IPS-20b (cell line): ENCODE data around the gene MT1E.
"Not testable (repeated sequence)": the region's sequence is repeated elsewhere in the genome, so short reads cannot be mapped to it uniquely, and the experiment has no call there.

Experiments
- H3K27ac ChIP-seq: one replicate; pipeline ENCODE4 v1.5.1; 2013; ENCODE audit warnings: low read length
- H3K27me3 ChIP-seq: 2 replicates; pipeline ENCODE4 v1.6.1; 2013; ENCODE audit warnings: mild to moderate bottlenecking, low read length, inconsistent platforms; ENCODE audit not compliant: insufficient read depth
- H3K36me3 ChIP-seq: 2 replicates; pipeline ENCODE4 v1.6.1; 2013; ENCODE audit warnings: low read depth, mild to moderate bottlenecking, inconsistent platforms, low read length, moderate library complexity; ENCODE audit not compliant: insufficient read depth
- H3K4me1 ChIP-seq: 2 replicates; pipeline ENCODE4 v1.6.1; 2013; ENCODE audit warnings: mild to moderate bottlenecking, control low read depth, inconsistent platforms, low read length, moderate library complexity; ENCODE audit not compliant: insufficient read depth
- H3K4me3 ChIP-seq: 2 replicates; pipeline ENCODE4 v1.5.1; 2013; ENCODE audit warnings: mild to moderate bottlenecking, low read length, inconsistent platforms
- H3K9ac ChIP-seq: 2 replicates; pipeline ENCODE4 v1.6.1; 2013; ENCODE audit warnings: low read depth, mild to moderate bottlenecking, inconsistent platforms, low read length, moderate library complexity
- H3K9me3 ChIP-seq: 2 replicates; pipeline ENCODE4 v1.6.1; 2013; ENCODE audit warnings: mild to moderate bottlenecking, low read depth, low read length, inconsistent platforms; ENCODE audit not compliant: insufficient read depth

MT1E gene

DNA sequence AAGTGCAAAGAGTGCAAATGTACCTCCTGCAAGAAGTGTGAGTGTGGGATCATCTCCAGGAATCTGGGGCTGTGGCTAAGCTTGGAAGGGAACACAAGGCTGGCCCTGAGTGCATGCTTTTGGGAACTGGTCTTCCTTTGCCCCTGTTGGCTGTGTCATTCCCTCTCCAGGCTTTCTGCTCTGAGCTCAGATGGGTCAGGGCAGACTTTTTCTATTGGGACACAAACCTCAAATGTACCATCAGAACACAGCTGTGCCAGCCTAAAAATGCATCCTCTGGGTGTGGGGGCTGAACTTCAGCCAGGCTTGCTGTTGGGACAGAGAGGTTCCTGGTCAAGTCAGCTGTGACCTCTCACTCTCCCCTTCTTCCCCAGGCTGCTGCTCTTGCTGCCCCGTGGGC is 27.0 kb downstream of the MT1E start:
- H3K9ac ChIP-seq: no peak overlapping the region
- peaks cover 90% of the 10 kb centered on the region for H3K27me3 ChIP-seq
- no peaks in the 10 kb centered on the region for H3K9me3 ChIP-seq
- H3K4me3 ChIP-seq: no peak overlapping the region
- H3K27ac ChIP-seq: no peak overlapping the region
- no peaks in the 10 kb centered on the region for H3K4me1 ChIP-seq
- H3K36me3 ChIP-seq: no peaks in the 10 kb centered on the region

DNA sequence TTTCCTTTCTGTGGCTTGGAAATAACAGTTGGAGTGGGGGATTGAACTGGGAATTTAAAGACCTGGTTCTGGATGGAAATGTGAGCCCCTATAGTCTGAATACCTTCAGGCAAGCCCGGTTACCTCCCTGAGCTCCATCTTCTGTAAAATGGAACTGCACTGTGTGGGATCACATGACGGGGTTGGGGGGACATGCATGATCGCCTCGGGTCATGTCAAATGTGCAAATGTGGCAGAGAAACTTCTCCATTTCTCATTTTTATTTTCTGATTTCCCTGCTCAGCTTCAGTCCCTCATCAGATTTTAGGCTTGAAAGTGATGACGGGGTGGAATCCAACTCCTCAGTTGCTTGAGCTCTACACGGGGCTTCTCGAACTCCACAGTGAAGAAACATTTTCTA is 27.6 kb downstream of the MT1E start:
- Histone ChIP-seq H3K4me1 (no peaks in the 10 kb centered on the region), H3K4me3 (no peak overlapping the region), H3K9me3 (no peaks in the 10 kb centered on the region), H3K36me3 (no peaks in the 10 kb centered on the region), H3K9ac (no peak overlapping the region), H3K27me3 (peaks cover 90% of the 10 kb centered on the region), H3K27ac (no peak overlapping the region)

DNA sequence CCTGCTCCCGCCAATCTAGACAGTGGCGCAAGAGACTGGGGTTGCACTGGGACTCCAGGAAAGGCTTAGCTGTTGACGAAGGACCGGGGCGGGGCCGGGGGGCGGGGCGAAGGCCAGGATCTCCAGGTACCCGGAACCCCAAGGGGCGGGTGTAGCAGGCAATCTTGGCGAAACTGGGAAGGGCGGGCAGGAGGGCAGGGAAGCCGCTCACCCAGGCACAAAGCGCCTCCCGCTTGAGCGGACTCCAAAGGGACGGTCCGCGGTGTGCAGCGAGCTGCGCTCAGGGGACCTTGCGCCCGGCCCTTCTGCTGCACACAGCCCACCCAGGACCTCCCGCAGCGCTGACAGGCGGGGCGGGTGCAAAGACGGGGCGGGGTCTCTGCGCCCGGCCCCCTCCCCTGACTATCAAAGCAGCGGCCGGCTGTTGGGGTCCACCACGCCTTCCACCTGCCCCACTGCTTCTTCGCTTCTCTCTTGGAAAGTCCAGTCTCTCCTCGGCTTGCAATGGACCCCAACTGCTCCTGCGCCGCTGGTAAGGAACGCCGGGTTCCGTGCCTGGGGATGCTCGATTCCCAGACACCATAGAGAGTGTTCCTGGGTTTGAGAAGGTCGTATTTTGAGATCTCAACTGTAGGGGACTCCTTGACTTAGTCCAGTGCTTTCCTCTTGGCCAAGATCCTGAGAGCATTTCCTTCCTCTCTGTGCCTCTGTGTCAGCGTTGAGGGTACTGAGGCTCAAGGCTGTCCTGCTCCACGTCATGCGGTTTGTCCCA is 32.2 kb downstream of the MT1E start, which contains the start of gene MT1F:
Gene MT1F (plus strand): TSS at position 405 of the 772 bp plus-strand sequence. CDS start 100 bp downstream, at position 505.
- H3K27me3 ChIP-seq: peaks cover 90% of the 10 kb centered on the region
- H3K9ac ChIP-seq: peak within 1 kb of the TSS; percentile 74; the same call in 1 of the 2 replicates
- H3K27ac ChIP-seq: no peak within 1 kb of the TSS
- H3K4me1 ChIP-seq: no peaks in the 10 kb centered on the region
- peak within 1 kb of the TSS; percentile 86 for H3K4me3 ChIP-seq
- H3K36me3 ChIP-seq: no peaks in the 10 kb centered on the region
- H3K9me3 ChIP-seq: no peaks in the 10 kb centered on the region

DNA sequence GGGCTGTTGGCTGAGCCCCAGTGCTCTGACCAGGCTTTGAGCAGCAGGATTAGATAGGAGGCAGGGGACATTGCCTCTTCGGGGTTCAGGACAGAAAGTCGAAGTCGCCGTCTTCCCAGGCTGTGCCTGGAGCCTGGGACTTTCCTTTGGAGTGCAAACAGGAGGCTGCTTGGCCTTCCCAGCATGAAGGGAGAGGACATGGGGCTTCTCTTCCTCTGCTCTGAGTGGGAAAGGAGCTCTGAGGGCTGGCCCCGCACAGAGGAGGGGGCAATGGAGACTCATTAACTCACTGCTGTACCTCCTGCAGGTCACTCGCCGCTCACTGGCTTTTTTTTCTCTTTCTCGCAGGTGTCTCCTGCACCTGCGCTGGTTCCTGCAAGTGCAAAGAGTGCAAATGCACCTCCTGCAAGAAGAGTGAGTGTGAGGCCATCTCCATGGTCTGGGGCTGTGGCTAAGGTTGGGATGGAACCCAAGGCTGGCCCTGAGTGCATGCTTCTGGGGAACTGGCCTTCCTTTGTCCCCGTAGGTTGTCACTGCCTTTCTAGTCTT is 32.8 kb downstream of the MT1E start:
- Histone ChIP-seq H3K27me3 (peaks cover 90% of the 10 kb centered on the region), H3K9ac (peak overlapping the region; percentile 74; the same call in 1 of the 2 replicates), H3K27ac (no peak overlapping the region), H3K4me3 (peak overlapping the region; percentile 86), H3K36me3 (no peaks in the 10 kb centered on the region), H3K4me1 (no peaks in the 10 kb centered on the region), H3K9me3 (no peaks in the 10 kb centered on the region)

DNA sequence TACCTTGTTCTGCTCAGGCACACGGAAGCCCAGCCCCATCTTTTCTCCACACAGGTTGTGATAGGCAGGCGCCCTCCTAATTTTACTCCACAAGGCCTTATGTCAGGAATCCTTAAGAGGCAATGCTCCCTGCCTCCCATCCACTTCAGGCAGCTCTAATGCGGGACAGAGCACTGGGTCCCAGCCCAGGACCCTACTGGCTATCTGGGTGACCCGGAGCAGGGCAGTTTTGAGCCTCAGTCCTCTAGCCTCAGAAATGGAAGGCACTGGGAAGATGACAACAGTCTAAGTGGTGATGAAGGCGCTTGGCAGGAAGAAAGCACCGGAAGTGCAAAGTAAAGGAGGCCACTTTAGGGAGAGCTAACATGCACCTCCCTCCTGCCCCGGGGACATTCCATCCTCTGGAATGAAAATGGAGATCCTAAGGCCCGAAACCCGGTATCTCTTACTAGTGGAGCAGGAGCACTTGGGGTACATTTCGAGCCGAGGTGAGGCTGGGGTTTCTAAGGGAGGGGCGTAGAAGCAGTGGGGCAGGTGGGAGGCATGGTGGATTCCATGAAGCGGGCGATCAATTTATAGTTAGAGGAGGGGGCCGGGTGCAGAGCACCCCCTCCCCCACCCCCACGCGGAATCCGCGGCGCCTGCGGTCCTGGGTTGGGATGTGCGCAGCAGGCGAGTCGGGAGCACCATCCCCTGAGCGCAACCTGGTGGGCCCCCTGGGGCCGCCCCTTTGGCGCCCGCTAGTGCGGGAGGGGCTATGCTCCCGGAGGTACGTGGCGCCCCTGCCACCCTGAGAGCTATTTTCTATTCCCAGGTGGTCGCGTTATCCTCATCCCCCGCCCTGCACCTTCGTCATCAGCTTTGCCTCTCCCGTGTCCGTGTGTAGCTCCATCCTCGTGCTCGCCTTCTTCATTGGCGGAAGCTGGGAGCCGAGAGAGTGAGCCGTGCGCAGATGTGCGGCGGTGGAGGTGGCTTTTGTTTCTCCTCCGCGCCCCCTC is 37.1 kb downstream of the MT1E start:
- H3K4me3 ChIP-seq: peak overlapping the region; percentile 60
- H3K36me3 ChIP-seq: no peaks in the 10 kb centered on the region
- H3K27ac ChIP-seq: no peak overlapping the region
- peaks cover 100% of the 10 kb centered on the region for H3K27me3 ChIP-seq
- peaks cover 3% of the 10 kb centered on the region; the same call in 1 of the 2 replicates for H3K4me1 ChIP-seq
- no peaks in the 10 kb centered on the region; the same call in 1 of the 2 replicates for H3K9me3 ChIP-seq
- H3K9ac ChIP-seq: no peak overlapping the region

DNA sequence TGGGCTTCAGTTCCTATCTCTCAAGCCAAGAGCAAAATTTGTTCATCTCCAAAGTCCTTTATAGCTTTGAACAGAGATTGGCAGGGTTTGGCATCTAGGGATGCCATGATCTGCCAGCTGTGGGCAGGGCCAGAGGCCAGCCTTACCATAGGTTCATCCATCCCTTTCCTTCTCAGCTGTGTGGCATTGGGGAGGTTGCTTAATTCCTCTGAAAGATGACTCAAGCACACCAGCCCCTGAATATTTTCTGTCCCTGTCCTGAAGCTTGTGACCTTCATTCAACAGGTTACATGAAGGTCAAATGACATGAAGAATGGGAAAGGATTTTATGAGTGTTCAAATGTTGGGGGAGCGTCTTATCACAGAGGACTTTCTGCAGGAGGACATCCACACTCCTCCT is 38.9 kb downstream of the MT1E start:
- no peak overlapping the region for H3K4me3 ChIP-seq
- H3K9ac ChIP-seq: no peak overlapping the region
- H3K27ac ChIP-seq: no peak overlapping the region
- no peaks in the 10 kb centered on the region for H3K36me3 ChIP-seq
- H3K9me3 ChIP-seq: no peaks in the 10 kb centered on the region; the same call in 1 of the 2 replicates
- H3K4me1 ChIP-seq: peaks cover 5% of the 10 kb centered on the region; the same call in 1 of the 2 replicates
- peaks cover 100% of the 10 kb centered on the region for H3K27me3 ChIP-seq

DNA sequence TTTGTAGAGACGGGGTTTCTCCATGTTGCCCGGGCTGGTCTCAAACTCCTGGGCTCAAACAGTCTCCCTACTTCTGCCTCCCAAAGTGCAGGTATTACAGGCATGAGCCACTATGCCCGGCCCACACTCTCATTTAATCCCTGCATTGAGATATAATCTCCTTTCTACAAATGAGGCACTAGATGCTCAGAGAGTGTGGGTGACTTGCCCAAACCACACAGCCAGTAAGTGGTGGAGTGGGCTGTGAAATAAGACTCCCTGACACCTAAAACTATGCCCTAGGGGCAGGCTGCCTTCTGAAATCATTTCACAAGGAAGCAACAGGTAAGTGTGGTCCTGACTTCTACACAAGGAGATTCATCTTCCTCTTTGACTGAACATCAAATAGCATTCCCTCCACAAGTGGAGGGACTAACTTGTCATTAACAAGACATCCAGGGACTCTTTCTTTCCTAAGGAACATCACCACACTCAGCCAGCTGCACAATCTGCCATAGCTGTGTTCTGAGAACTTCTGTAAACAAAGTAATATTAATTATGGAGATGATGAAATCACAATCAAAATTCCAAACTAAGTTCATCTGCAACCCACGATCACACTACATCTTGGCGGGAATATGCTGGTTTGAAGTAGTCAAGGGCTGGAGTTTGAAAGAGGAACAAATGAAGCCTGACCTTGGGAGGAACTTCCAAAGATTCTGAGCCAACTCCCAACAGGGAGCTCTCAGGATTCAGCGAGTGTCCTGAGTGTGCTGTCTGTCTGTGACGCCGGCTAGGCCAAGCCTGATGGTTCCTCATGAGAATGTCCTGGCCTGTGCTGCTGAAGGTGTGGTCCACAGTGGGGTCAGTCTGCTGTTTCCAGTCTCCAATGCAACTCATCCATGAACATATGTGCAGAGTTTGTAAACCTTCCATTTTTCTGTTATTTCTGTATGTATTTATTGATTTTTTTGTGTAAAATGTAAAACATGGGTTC is 40.0 kb downstream of the MT1E start:
- not testable (repeated sequence) for H3K4me3 ChIP-seq, H3K9me3 ChIP-seq, H3K27ac ChIP-seq, H3K9ac ChIP-seq, H3K4me1 ChIP-seq, H3K36me3 ChIP-seq
- H3K27me3 ChIP-seq: peaks cover 100% of the 10 kb centered on the region

DNA sequence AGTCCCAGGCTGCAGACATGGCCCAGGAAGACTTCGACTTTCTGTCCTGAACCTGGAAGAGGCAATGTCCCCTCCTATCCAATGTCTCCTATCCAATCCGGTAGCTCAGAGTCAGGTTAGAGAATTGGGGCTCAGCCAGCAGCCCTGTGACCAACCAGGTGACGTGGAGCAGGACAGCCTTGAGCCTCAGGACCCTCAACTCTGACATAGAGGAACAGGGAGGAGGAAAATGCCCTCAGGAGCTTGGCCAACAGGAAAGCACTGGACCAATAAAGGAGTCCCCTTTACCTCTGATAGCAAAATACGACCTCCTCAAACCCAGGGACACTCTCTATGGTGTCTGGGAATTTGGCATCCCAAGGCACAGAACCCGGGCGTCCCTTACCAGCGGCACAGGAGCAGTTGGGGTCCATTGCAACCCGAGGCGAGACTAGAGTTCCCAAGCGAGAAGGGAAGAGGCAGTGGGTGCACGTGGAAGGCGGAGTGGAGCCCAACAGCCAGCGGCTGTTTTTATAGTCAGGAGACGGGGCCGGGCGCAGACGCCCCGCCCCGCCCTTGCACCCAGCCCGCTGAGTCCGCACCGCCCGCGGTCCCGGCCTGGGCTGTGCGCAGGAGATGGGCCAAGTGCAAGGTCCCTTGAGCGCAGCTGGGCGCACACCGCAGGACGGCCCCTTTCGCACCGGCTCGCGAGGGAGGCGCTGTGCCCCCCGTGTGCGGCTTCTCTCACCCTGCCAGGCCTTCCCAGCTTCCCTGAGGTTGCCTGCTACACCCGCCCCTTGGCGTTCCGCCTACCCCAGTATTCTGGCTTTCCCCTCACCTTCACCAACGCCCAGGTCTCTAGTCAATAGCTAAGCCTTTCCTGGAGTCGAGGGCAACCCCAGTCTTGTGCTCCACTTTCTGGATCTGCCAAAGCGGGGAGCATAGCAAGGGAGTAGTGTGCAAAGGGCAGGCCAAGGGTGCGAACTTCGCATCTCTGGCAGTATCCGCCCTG is 42.3 kb downstream of the MT1E start, which contains the start of gene MT1G:
Gene MT1G (minus strand): TSS at position 485 of the 991 bp plus-strand sequence. CDS start 72 bp downstream, at position 413.
- Histone ChIP-seq H3K4me3 (peak within 1 kb of the TSS; percentile 59; the same call in 1 of the 2 replicates), H3K36me3 (no peaks in the 10 kb centered on the region), H3K4me1 (peaks cover 5% of the 10 kb centered on the region; the same call in 1 of the 2 replicates), H3K9me3 (no peaks in the 10 kb centered on the region; the same call in 1 of the 2 replicates), H3K27me3 (peaks cover 100% of the 10 kb centered on the region), H3K9ac (no peak within 1 kb of the TSS; the same call in 1 of the 2 replicates), H3K27ac (no peak within 1 kb of the TSS)

DNA sequence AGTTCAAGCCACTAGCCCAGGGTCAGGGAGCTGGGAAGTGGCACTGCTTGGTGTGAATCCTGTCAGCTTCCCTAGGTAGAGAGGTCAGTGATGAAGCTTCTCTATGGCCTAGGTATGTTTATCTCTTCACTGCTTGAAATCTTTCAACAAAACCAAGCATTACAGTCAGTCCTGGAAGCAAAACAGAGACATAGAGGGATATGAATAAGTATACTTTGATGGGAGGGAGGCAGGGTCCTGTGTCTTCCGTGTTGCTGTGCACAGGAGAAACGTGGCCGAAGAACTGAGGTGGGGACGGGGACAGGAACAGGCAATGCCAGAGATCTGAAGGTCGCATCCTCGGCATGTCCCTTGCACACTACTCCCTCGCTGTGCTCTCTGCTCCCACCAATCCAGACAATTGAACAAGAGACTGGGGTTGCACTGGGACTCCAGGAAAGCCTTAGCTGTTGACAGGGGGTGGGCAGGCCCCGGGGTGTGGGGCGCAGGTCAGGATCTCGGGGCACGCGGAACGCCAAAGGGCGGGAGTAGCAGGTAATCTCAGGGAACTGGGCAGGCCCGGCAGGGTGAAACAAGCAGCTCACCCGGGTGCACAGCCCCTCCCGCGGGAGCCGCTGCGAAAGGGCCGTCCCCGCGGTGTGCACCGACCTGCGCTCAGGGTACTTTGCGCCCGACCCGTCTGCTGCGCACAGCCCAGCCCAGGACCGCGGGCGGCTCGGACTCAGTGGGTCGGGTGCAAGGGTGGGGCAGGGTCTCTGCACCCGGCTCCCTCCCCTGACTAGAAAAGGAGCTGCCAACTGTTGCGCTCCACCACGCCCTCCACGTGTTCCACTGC is 43.6 kb downstream of the MT1E start, which contains the start of gene MT1H:
Gene MT1H (plus strand): TSS at position 810 of the 835 bp plus-strand sequence. CDS start 71 bp downstream, outside the sequence.
- no peak within 1 kb of the TSS for H3K9ac ChIP-seq
- H3K27me3 ChIP-seq: peaks cover 100% of the 10 kb centered on the region
- H3K27ac ChIP-seq: no peak within 1 kb of the TSS
- H3K4me3 ChIP-seq: peak within 1 kb of the TSS; percentile 48; the same call in 1 of the 2 replicates
- peaks cover 7% of the 10 kb centered on the region; the same call in 1 of the 2 replicates for H3K4me1 ChIP-seq
- H3K36me3 ChIP-seq: no peaks in the 10 kb centered on the region
- no peaks in the 10 kb centered on the region; the same call in 1 of the 2 replicates for H3K9me3 ChIP-seq
